A549 (cell line): Measurements from ENCODE around the gene OR51B5. TPM values are rescaled to one million over a fixed set of nuclear protein-coding genes. Genes with fewer than 3 reads are reported as not detected.

Experiments
- ATAC-seq, 2 experiments: fragments of 200-7000 bp in 1 of 2; fragments of >200 bp in 1 of 2; cut with Nextera tagmentation in 1 of 2; cut with Tn5 transposase in 1 of 2; 3 replicates each; pipeline versions ENCODE4 v1.8.0 to v1.9.1; 2018 to 2020; ENCODE audit warnings: mild to moderate bottlenecking in 1 of 2, moderate library complexity in 1 of 2
- CTCF ChIA-PET: fragments of 300-600 bp; sonication (Branson Sonifier 250); formaldehyde crosslinking; extraction: SDS; loops from one replicate; lab custom pipeline; 2021; ENCODE audit warnings: antibody characterized with exemption, inconsistent platforms; lab: Yijun Ruan, JAX
- POLR2A ChIA-PET: fragments of 350-600 bp; formaldehyde crosslinking; extraction: SDS; loops from one replicate; lab custom pipeline; 2021; ENCODE audit warnings: antibody characterized with exemption, inconsistent platforms; lab: Yijun Ruan, JAX
- DNase-seq, 2 experiments: peaks; one replicate each; pipeline versions ENCODE4 v3.0.0 to v3.0.0-alpha.2; 2011 to 2016; ENCODE audit warnings: low read depth in 1 of 2, low spot score in 1 of 2
- FAIRE-seq: peaks from 2 replicates; lab custom pipeline; 2011; peaks lifted over from hg19 to GRCh38; lab: Jason Lieb, UNC
- H3K27ac ChIP-seq, 2 experiments: fragments of >200 bp; sonication (Bioruptor Twin); formaldehyde crosslinking; 3 replicates each; pipeline ENCODE4 v1.5.1; 2016 to 2017
- H3K4me1 ChIP-seq: fragments of >200 bp; sonication (Bioruptor Twin); formaldehyde crosslinking; 3 replicates; pipeline ENCODE4 v1.6.1; 2016
- H3K4me2 ChIP-seq: fragments of >200 bp; sonication (Bioruptor Twin); formaldehyde crosslinking; 3 replicates; pipeline ENCODE4 v1.6.1; 2016
- H3K4me3 ChIP-seq: fragments of >200 bp; sonication (Bioruptor Twin); formaldehyde crosslinking; 3 replicates; pipeline ENCODE4 v1.5.1; 2016
- H3K9me3 ChIP-seq: fragments of >200 bp; sonication (Bioruptor Twin); formaldehyde crosslinking; 3 replicates; pipeline ENCODE4 v1.6.1; 2016
- CHD4 ChIP-seq: fragments of 200-600 bp; sonication (generic); IDR thresholded peaks from 2 replicates; pipeline ENCODE4 v1.6.1; 2016; ENCODE audit warnings: antibody characterized with exemption, mild to moderate bottlenecking, borderline replicate concordance
- EHMT2 ChIP-seq: fragments of 200-600 bp; sonication (generic); IDR thresholded peaks from 2 replicates; pipeline ENCODE4 v1.6.1; 2016; ENCODE audit warnings: antibody characterized with exemption, low read depth, mild to moderate bottlenecking, moderate library complexity
- FOSB ChIP-seq: fragments of 250-450 bp; sonication (Bioruptor Pico); IDR thresholded peaks from 2 replicates; pipeline ENCODE4 v1.5.0; 2020; ENCODE audit warnings: mild to moderate bottlenecking, moderate library complexity
- GATA3 ChIP-seq: IDR thresholded peaks from 2 replicates; pipeline ENCODE4 v1.6.1; 2012; ENCODE audit warnings: borderline replicate concordance
- HDAC2 ChIP-seq: fragments of 200-600 bp; sonication (generic); IDR thresholded peaks from 2 replicates; pipeline ENCODE4 v1.6.1; 2016
- HEYL ChIP-seq: fragments of 250-450 bp; sonication (Bioruptor Pico); IDR thresholded peaks from 2 replicates; pipeline ENCODE4 v1.8.0; 2021; ENCODE audit warnings: mild to moderate bottlenecking, moderate library complexity
- HMGXB4 ChIP-seq: fragments of 250-450 bp; sonication (Bioruptor Pico); IDR thresholded peaks from 2 replicates; pipeline ENCODE4 v1.5.0; 2021; ENCODE audit warnings: mild to moderate bottlenecking, moderate library complexity, borderline replicate concordance
- HOXA7 ChIP-seq: fragments of 250-450 bp; sonication (Bioruptor Pico); IDR thresholded peaks from 2 replicates; pipeline ENCODE4 v1.5.0; 2020; ENCODE audit warnings: mild to moderate bottlenecking, moderate library complexity
- HOXB13 ChIP-seq: fragments of 250-450 bp; sonication (Bioruptor Pico); IDR thresholded peaks from 2 replicates; pipeline ENCODE4 v1.5.0; 2020; ENCODE audit warnings: low read depth, mild to moderate bottlenecking, moderate library complexity
- HOXB5 ChIP-seq: fragments of 250-450 bp; sonication (Bioruptor Pico); IDR thresholded peaks from 2 replicates; pipeline ENCODE4 v1.5.0; 2020; ENCODE audit warnings: mild to moderate bottlenecking, moderate library complexity
- JUN ChIP-seq, 2 experiments: fragments of >200 bp; sonication (Bioruptor Twin); formaldehyde crosslinking; IDR thresholded peaks; 2 replicates in 1 of 2; 3 replicates in 1 of 2; pipeline ENCODE4 v1.6.1; 2016 to 2017
- MAFK ChIP-seq: fragments of 450-650 bp; IDR thresholded peaks from 2 replicates; pipeline ENCODE4 v1.6.1; 2014; ENCODE audit not compliant: partially characterized antibody
- NFE2L2 ChIP-seq: fragments of 150-350 bp; conservative IDR thresholded peaks from 2 replicates; pipeline ENCODE4 v1.6.1; 2014; ENCODE audit warnings: low read length
- NPAS2 ChIP-seq: fragments of 250-450 bp; sonication (Bioruptor Pico); IDR thresholded peaks from 2 replicates; pipeline ENCODE4 v1.8.0; 2022; ENCODE audit warnings: mild to moderate bottlenecking, moderate library complexity, borderline replicate concordance
- NR3C1 ChIP-seq: fragments of >200 bp; sonication (Bioruptor Twin); formaldehyde crosslinking; IDR thresholded peaks from 3 replicates; pipeline ENCODE4 v1.6.1; 2017
- PHF8 ChIP-seq: fragments of 200-600 bp; sonication (generic); IDR thresholded peaks from 2 replicates; pipeline ENCODE4 v1.6.1; 2016; ENCODE audit warnings: low read depth, mild to moderate bottlenecking, antibody characterized with exemption, moderate library complexity, borderline replicate concordance
- POLR2AphosphoS2 ChIP-seq: conservative IDR thresholded peaks from 2 replicates; pipeline ENCODE4 v1.6.1; 2012; ENCODE audit warnings: low read length, improper control_type of control experiment, inconsistent platforms
- RAD21 ChIP-seq, 2 experiments: fragments of >200 bp in 1 of 2; sonication (Bioruptor Twin) in 1 of 2; formaldehyde crosslinking in 1 of 2; IDR thresholded peaks in 1 of 2; conservative IDR thresholded peaks in 1 of 2; 2 replicates in 1 of 2; 3 replicates in 1 of 2; pipeline ENCODE4 v1.6.1; 2012 to 2018; ENCODE audit warnings: inconsistent platforms in 1 of 2
- RFX5 ChIP-seq: fragments of 450-650 bp; IDR thresholded peaks from 2 replicates; pipeline ENCODE4 v1.7.1; 2014; ENCODE audit warnings: antibody characterized with exemption, mild to moderate bottlenecking, moderate library complexity
- RNF2 ChIP-seq: fragments of 200-600 bp; sonication (generic); IDR thresholded peaks from 2 replicates; pipeline ENCODE4 v1.6.1; 2016; ENCODE audit warnings: low read depth, mild to moderate bottlenecking, antibody characterized with exemption, moderate library complexity, borderline replicate concordance
- SMC3 ChIP-seq: fragments of >200 bp; sonication (Bioruptor Twin); formaldehyde crosslinking; IDR thresholded peaks from 3 replicates; pipeline ENCODE4 v1.6.1; 2018; ENCODE audit warnings: inconsistent platforms
- SREBF2 ChIP-seq: fragments of 450-650 bp; IDR thresholded peaks from 2 replicates; pipeline ENCODE4 v1.6.1; 2014; ENCODE audit warnings: mild to moderate bottlenecking, moderate library complexity
- TFCP2L1 ChIP-seq: fragments of 250-450 bp; sonication (Bioruptor Pico); IDR thresholded peaks from 2 replicates; pipeline ENCODE4 v1.5.0; 2021; ENCODE audit warnings: mild to moderate bottlenecking
- TP53 ChIP-seq: fragments of 250-450 bp; sonication (Bioruptor Pico); IDR thresholded peaks from 2 replicates; pipeline ENCODE4 v1.5.0; 2021; ENCODE audit warnings: mild to moderate bottlenecking, moderate library complexity
- WGBS: methylation state at CpG from one replicate; pipeline ENCODE4 v1.1.6; 2017; ENCODE audit errors: missing lambda C conversion rate; 5-methylcytosine and 5-hydroxymethylcytosine counted together
- polyA plus RNA-seq, 4 experiments: library from polyadenylated mRNA; depleted of rRNA in 3 of 4; stranded (reverse); fragments of >200 nt; fragmentation: RNase III in 1 of 4; extraction: RNeasy Plus Mini Kit Qiagen cat#74134 plus additional on column Dnase treatment in 1 of 4; gene quantifications; 2 replicates in 3 of 4; 3 replicates in 1 of 4; pipeline ENCODE4 v1.2.3, GENCODE V29; 2011 to 2017
- TF ChIP-seq, protein P1 (sequence below): fragments of 200-600 bp; sonication (generic); IDR thresholded peaks from 2 replicates; pipeline ENCODE4 v1.6.1; 2016; ENCODE audit warnings: antibody characterized with exemption, mild to moderate bottlenecking, moderate library complexity
- TF ChIP-seq, protein P2 (sequence below): fragments of 450-650 bp; IDR thresholded peaks from 2 replicates; pipeline ENCODE4 v1.6.1; 2014; ENCODE audit warnings: antibody characterized with exemption
- TF ChIP-seq, protein P3 (sequence below): IDR thresholded peaks from 2 replicates; pipeline ENCODE4 v1.6.1; 2012; ENCODE audit warnings: low read depth, borderline replicate concordance

OR51B5 gene
- polyA plus RNA-seq, 2 of the 4 experiments (the other 2 are of a cell fraction): 0.06 to 0.09 TPM

DNA sequence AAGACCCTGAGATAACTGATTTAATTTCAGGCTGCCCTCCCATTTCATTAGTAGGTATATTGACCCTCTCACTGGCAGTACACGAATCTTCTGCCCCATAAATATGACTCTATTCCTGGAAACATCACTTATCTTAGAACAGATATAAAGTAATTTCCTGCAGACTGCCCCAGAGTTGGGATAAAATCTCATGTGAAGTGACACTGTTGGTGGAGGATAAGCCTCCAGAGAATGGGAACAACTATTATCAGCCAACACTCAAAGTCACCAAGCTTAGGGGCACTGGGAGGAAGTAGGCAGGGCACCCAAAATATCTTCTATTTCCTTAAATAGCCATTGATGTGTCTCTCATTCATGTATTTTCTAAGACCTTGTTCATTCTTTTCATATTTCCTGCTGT, 8.2 kb downstream of the OR51B5 start:
- no peak overlapping the region for H3K4me3 ChIP-seq
- no peaks in the 10 kb centered on the region for H3K4me1 ChIP-seq
- H3K27ac ChIP-seq: no peak overlapping the region
- FAIRE-seq (no peak), DNase-seq (no peak), ATAC-seq (no peak)
- WGBS: 0% methylated on average over 1 of the region's 1 CpG
- TF ChIP-seq HOXB5 (CRISPR knock-in tag) (no peak), SREBF2 (no peak), HOXA7 (no peak), HDAC2 (no peak), NR3C1 (no peak), EHMT2 (no peak), PHF8 (no peak), HOXB13 (CRISPR knock-in tag) (no peak), SMC3 (no peak), NPAS2 (no peak), NFE2L2 (no peak), MAFK (no peak), JUN (IDR thresholded peaks at IDR 0.05) (no peak), CHD4 (no peak), HMGXB4 (CRISPR knock-in tag) (no peak)
- TF ChIP-seq, protein P1, sequence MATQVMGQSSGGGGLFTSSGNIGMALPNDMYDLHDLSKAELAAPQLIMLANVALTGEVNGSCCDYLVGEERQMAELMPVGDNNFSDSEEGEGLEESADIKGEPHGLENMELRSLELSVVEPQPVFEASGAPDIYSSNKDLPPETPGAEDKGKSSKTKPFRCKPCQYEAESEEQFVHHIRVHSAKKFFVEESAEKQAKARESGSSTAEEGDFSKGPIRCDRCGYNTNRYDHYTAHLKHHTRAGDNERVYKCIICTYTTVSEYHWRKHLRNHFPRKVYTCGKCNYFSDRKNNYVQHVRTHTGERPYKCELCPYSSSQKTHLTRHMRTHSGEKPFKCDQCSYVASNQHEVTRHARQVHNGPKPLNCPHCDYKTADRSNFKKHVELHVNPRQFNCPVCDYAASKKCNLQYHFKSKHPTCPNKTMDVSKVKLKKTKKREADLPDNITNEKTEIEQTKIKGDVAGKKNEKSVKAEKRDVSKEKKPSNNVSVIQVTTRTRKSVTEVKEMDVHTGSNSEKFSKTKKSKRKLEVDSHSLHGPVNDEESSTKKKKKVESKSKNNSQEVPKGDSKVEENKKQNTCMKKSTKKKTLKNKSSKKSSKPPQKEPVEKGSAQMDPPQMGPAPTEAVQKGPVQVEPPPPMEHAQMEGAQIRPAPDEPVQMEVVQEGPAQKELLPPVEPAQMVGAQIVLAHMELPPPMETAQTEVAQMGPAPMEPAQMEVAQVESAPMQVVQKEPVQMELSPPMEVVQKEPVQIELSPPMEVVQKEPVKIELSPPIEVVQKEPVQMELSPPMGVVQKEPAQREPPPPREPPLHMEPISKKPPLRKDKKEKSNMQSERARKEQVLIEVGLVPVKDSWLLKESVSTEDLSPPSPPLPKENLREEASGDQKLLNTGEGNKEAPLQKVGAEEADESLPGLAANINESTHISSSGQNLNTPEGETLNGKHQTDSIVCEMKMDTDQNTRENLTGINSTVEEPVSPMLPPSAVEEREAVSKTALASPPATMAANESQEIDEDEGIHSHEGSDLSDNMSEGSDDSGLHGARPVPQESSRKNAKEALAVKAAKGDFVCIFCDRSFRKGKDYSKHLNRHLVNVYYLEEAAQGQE: no peak
- no peak overlapping the region for H3K4me2 ChIP-seq
- POLR2A ChIA-PET: no interaction called here
- H3K9me3 ChIP-seq: no peaks in the 10 kb centered on the region
- CTCF ChIA-PET: interaction anchor here (0.5 kb wide), 1 partner anchor 1042 kb away, joined by 4 read pairs; no protein-coding TSS in a partner anchor

DNA sequence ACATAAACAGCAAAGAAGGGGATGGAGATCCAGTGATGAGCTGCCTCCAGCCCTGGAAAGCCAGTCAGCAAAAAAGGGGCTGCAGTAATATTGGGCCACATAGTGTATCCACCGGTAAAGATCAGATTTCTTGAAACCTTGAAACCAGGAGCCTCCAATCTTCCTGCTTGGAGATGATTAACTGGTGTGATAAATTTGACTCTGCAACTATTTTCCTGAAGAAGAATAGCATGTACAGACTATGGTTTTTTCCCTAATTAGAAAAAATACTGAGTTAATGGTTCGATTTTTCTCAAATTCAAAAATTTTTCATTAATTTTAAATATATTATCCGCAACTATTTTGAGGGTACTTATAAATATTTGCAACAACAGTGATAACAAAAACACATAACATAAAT, 19.1 kb downstream of the OR51B5 start, which contains the start of gene OR51B2:
OR51B2 (minus strand) TSS at position 101 of the 400 bp plus-strand sequence; CDS start at position 101, 0 bp downstream.
- H3K4me1 ChIP-seq: no peaks in the 10 kb centered on the region
- TF ChIP-seq, protein P2, sequence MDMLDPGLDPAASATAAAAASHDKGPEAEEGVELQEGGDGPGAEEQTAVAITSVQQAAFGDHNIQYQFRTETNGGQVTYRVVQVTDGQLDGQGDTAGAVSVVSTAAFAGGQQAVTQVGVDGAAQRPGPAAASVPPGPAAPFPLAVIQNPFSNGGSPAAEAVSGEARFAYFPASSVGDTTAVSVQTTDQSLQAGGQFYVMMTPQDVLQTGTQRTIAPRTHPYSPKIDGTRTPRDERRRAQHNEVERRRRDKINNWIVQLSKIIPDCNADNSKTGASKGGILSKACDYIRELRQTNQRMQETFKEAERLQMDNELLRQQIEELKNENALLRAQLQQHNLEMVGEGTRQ: no peak
- no peak for TF ChIP-seq FOSB (CRISPR knock-in tag)
- TF ChIP-seq TP53 (CRISPR knock-in tag): no peak
- no peak for TF ChIP-seq RAD21 (conservative IDR thresholded peaks at IDR 0.05 in 1 of 2, IDR thresholded peaks at IDR 0.05 in 1 of 2)
- TF ChIP-seq GATA3: no peak
- no peak for TF ChIP-seq HOXA7
- TF ChIP-seq HEYL (CRISPR knock-in tag): no peak
- no peak for TF ChIP-seq RNF2
- TF ChIP-seq POLR2AphosphoS2: no peak
- no peak for TF ChIP-seq TFCP2L1
- TF ChIP-seq, protein P3, sequence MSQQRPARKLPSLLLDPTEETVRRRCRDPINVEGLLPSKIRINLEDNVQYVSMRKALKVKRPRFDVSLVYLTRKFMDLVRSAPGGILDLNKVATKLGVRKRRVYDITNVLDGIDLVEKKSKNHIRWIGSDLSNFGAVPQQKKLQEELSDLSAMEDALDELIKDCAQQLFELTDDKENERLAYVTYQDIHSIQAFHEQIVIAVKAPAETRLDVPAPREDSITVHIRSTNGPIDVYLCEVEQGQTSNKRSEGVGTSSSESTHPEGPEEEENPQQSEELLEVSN: no peak
- TF ChIP-seq MAFK: no peak
- TF ChIP-seq RFX5: no peak
- TF ChIP-seq JUN (IDR thresholded peaks at IDR 0.05): no peak
- CTCF ChIA-PET: no interaction called here
- H3K9me3 ChIP-seq: no peaks in the 10 kb centered on the region
- POLR2A ChIA-PET: no interaction called here
- DNase-seq: no peak
- no peak within 1 kb of the TSS for H3K27ac ChIP-seq
- WGBS: 19% methylated on average over 3 of the region's 3 CpGs
- FAIRE-seq: no peak
- ATAC-seq: no peak
- H3K4me2 ChIP-seq: no peak within 1 kb of the TSS
- no peak within 1 kb of the TSS for H3K4me3 ChIP-seq
